A549 (cell line): ENCODE measurements around the gene GATA3. TPM values are rescaled to one million over a fixed set of nuclear protein-coding genes. Genes with fewer than 3 reads are reported as not detected.
A peak's percentile ranks its signal among the peaks of the same experiment; 100 is the strongest.

ENCODE experiments used
- ATAC-seq, 2 experiments: fragments of 200-7000 bp in 1 of 2; fragments of >200 bp in 1 of 2; cut with Nextera tagmentation in 1 of 2; cut with Tn5 transposase in 1 of 2; 3 replicates each; pipeline versions ENCODE4 v1.8.0 to v1.9.1; 2018 to 2020; ENCODE audit warnings: mild to moderate bottlenecking in 1 of 2, moderate library complexity in 1 of 2
- CTCF ChIA-PET: fragments of 300-600 bp; sonication (Branson Sonifier 250); formaldehyde crosslinking; extraction: SDS; loops from one replicate; lab custom pipeline; 2021; ENCODE audit warnings: antibody characterized with exemption, inconsistent platforms; lab: Yijun Ruan, JAX
- POLR2A ChIA-PET: fragments of 350-600 bp; formaldehyde crosslinking; extraction: SDS; loops from one replicate; lab custom pipeline; 2021; ENCODE audit warnings: antibody characterized with exemption, inconsistent platforms; lab: Yijun Ruan, JAX
- DNase-seq, 2 experiments: peaks; one replicate each; pipeline versions ENCODE4 v3.0.0 to v3.0.0-alpha.2; 2011 to 2016; ENCODE audit warnings: low read depth in 1 of 2, low spot score in 1 of 2
- FAIRE-seq: peaks from 2 replicates; lab custom pipeline; 2011; peaks lifted over from hg19 to GRCh38; lab: Jason Lieb, UNC
- H3K27ac ChIP-seq, 2 experiments: fragments of >200 bp; sonication (Bioruptor Twin); formaldehyde crosslinking; 3 replicates each; pipeline ENCODE4 v1.5.1; 2016 to 2017
- H3K4me1 ChIP-seq: fragments of >200 bp; sonication (Bioruptor Twin); formaldehyde crosslinking; 3 replicates; pipeline ENCODE4 v1.6.1; 2016
- H3K4me2 ChIP-seq: fragments of >200 bp; sonication (Bioruptor Twin); formaldehyde crosslinking; 3 replicates; pipeline ENCODE4 v1.6.1; 2016
- H3K4me3 ChIP-seq: fragments of >200 bp; sonication (Bioruptor Twin); formaldehyde crosslinking; 3 replicates; pipeline ENCODE4 v1.5.1; 2016
- H3K9me3 ChIP-seq: fragments of >200 bp; sonication (Bioruptor Twin); formaldehyde crosslinking; 3 replicates; pipeline ENCODE4 v1.6.1; 2016
- BHLHE40 ChIP-seq: IDR thresholded peaks from 2 replicates; pipeline ENCODE4 v1.6.1; 2012; ENCODE audit warnings: low read depth, low read length, inconsistent platforms
- CBX8 ChIP-seq: fragments of 200-600 bp; sonication (generic); IDR thresholded peaks from 2 replicates; pipeline ENCODE4 v1.6.1; 2016
- CEBPB ChIP-seq, 2 experiments: fragments of >200 bp in 1 of 2; sonication (Bioruptor Twin) in 1 of 2; formaldehyde crosslinking in 1 of 2; IDR thresholded peaks; 2 replicates each; pipeline ENCODE4 v1.6.1; 2012 to 2016
- CHD2 ChIP-seq: fragments of 150-350 bp; IDR thresholded peaks from 2 replicates; pipeline ENCODE4 v1.6.1; 2014; ENCODE audit warnings: low read length; ENCODE audit not compliant: partially characterized antibody
- CHD4 ChIP-seq: fragments of 200-600 bp; sonication (generic); IDR thresholded peaks from 2 replicates; pipeline ENCODE4 v1.6.1; 2016; ENCODE audit warnings: antibody characterized with exemption, mild to moderate bottlenecking, borderline replicate concordance
- EP300 ChIP-seq, 2 experiments: fragments of >200 bp; sonication (Bioruptor Twin); formaldehyde crosslinking; IDR thresholded peaks; 2 replicates in 1 of 2; 3 replicates in 1 of 2; pipeline ENCODE4 v1.6.1; 2016 to 2017
- FOSB ChIP-seq: fragments of 250-450 bp; sonication (Bioruptor Pico); IDR thresholded peaks from 2 replicates; pipeline ENCODE4 v1.5.0; 2020; ENCODE audit warnings: mild to moderate bottlenecking, moderate library complexity
- FOXS1 ChIP-seq: fragments of 250-450 bp; sonication (Bioruptor Pico); IDR thresholded peaks from 2 replicates; pipeline ENCODE4 v1.5.0; 2020; ENCODE audit warnings: mild to moderate bottlenecking, moderate library complexity
- GATA3 ChIP-seq: IDR thresholded peaks from 2 replicates; pipeline ENCODE4 v1.6.1; 2012; ENCODE audit warnings: borderline replicate concordance
- HDAC2 ChIP-seq: fragments of 200-600 bp; sonication (generic); IDR thresholded peaks from 2 replicates; pipeline ENCODE4 v1.6.1; 2016
- HEYL ChIP-seq: fragments of 250-450 bp; sonication (Bioruptor Pico); IDR thresholded peaks from 2 replicates; pipeline ENCODE4 v1.8.0; 2021; ENCODE audit warnings: mild to moderate bottlenecking, moderate library complexity
- HOXA7 ChIP-seq: fragments of 250-450 bp; sonication (Bioruptor Pico); IDR thresholded peaks from 2 replicates; pipeline ENCODE4 v1.5.0; 2020; ENCODE audit warnings: mild to moderate bottlenecking, moderate library complexity
- HOXB5 ChIP-seq: fragments of 250-450 bp; sonication (Bioruptor Pico); IDR thresholded peaks from 2 replicates; pipeline ENCODE4 v1.5.0; 2020; ENCODE audit warnings: mild to moderate bottlenecking, moderate library complexity
- JUN ChIP-seq, 2 experiments: fragments of >200 bp; sonication (Bioruptor Twin); formaldehyde crosslinking; IDR thresholded peaks; 2 replicates in 1 of 2; 3 replicates in 1 of 2; pipeline ENCODE4 v1.6.1; 2016 to 2017
- JUNB ChIP-seq: fragments of >200 bp; sonication (Bioruptor Twin); formaldehyde crosslinking; IDR thresholded peaks from 2 replicates; pipeline ENCODE4 v1.6.1; 2016
- KDM1A ChIP-seq: fragments of 200-600 bp; sonication (generic); IDR thresholded peaks from 2 replicates; pipeline ENCODE4 v1.6.1; 2016; ENCODE audit warnings: low read depth, mild to moderate bottlenecking
- MAFK ChIP-seq: fragments of 450-650 bp; IDR thresholded peaks from 2 replicates; pipeline ENCODE4 v1.6.1; 2014; ENCODE audit not compliant: partially characterized antibody
- MYC ChIP-seq: IDR thresholded peaks from 2 replicates; pipeline ENCODE4 v1.6.1; 2012; ENCODE audit warnings: mild to moderate bottlenecking, inconsistent platforms, low read length, improper control_type of control experiment, borderline replicate concordance
- NFE2L2 ChIP-seq: fragments of 150-350 bp; conservative IDR thresholded peaks from 2 replicates; pipeline ENCODE4 v1.6.1; 2014; ENCODE audit warnings: low read length
- NPAS2 ChIP-seq: fragments of 250-450 bp; sonication (Bioruptor Pico); IDR thresholded peaks from 2 replicates; pipeline ENCODE4 v1.8.0; 2022; ENCODE audit warnings: mild to moderate bottlenecking, moderate library complexity, borderline replicate concordance
- NR3C1 ChIP-seq: fragments of >200 bp; sonication (Bioruptor Twin); formaldehyde crosslinking; IDR thresholded peaks from 3 replicates; pipeline ENCODE4 v1.6.1; 2017
- RCOR1 ChIP-seq: fragments of 150-350 bp; IDR thresholded peaks from 2 replicates; pipeline ENCODE4 v1.6.1; 2014; ENCODE audit warnings: antibody characterized with exemption, low read length, low read depth
- REST ChIP-seq: fragments of 200-600 bp; sonication (generic); IDR thresholded peaks from 2 replicates; pipeline ENCODE4 v1.6.1; 2016; ENCODE audit warnings: antibody characterized with exemption, mild to moderate bottlenecking, moderate library complexity
- RNF2 ChIP-seq: fragments of 200-600 bp; sonication (generic); IDR thresholded peaks from 2 replicates; pipeline ENCODE4 v1.6.1; 2016; ENCODE audit warnings: low read depth, mild to moderate bottlenecking, antibody characterized with exemption, moderate library complexity, borderline replicate concordance
- SMC3 ChIP-seq: fragments of >200 bp; sonication (Bioruptor Twin); formaldehyde crosslinking; IDR thresholded peaks from 3 replicates; pipeline ENCODE4 v1.6.1; 2018; ENCODE audit warnings: inconsistent platforms
- TP53 ChIP-seq: fragments of 250-450 bp; sonication (Bioruptor Pico); IDR thresholded peaks from 2 replicates; pipeline ENCODE4 v1.5.0; 2021; ENCODE audit warnings: mild to moderate bottlenecking, moderate library complexity
- ZC3H11A ChIP-seq: fragments of 450-650 bp; IDR thresholded peaks from 2 replicates; pipeline ENCODE4 v1.6.1; 2014; ENCODE audit warnings: antibody characterized with exemption, mild to moderate bottlenecking
- ZNF302 ChIP-seq: fragments of 250-450 bp; sonication (Bioruptor Pico); IDR thresholded peaks from 2 replicates; pipeline ENCODE4 v1.9.0; 2021; ENCODE audit warnings: inconsistent platforms, mild to moderate bottlenecking, moderate library complexity
- WGBS: methylation state at CpG from one replicate; pipeline ENCODE4 v1.1.6; 2017; ENCODE audit errors: missing lambda C conversion rate; 5-methylcytosine and 5-hydroxymethylcytosine counted together
- polyA plus RNA-seq, 4 experiments: library from polyadenylated mRNA; depleted of rRNA in 3 of 4; stranded (reverse); fragments of >200 nt; fragmentation: RNase III in 1 of 4; extraction: RNeasy Plus Mini Kit Qiagen cat#74134 plus additional on column Dnase treatment in 1 of 4; gene quantifications; 2 replicates in 3 of 4; 3 replicates in 1 of 4; pipeline ENCODE4 v1.2.3, GENCODE V29; 2011 to 2017
- TF ChIP-seq, protein P1 (sequence below): fragments of 450-650 bp; IDR thresholded peaks from 2 replicates; pipeline ENCODE4 v1.6.1; 2014; ENCODE audit warnings: antibody characterized with exemption
- TF ChIP-seq, protein P2 (sequence below): fragments of 150-350 bp; IDR thresholded peaks from 2 replicates; pipeline ENCODE4 v1.6.1; 2014; ENCODE audit warnings: low read depth, mild to moderate bottlenecking, low read length

Gene GATA3
- polyA plus RNA-seq, 2 of the 4 experiments (the other 2 are of a cell fraction) = 1.3 to 3.5 TPM

- TF ChIP-seq MYC (no peak), CHD2 (no peak), JUNB (no peak), CHD4 (no peak), BHLHE40 (no peak), HOXA7 (CRISPR knock-in tag) (no peak), SMC3 (no peak), RNF2 (no peak), ZC3H11A (no peak), NFE2L2 (no peak), HEYL (no peak), CBX8 (no peak), ZNF302 (no peak), MAFK (no peak)
- Histone ChIP-seq H3K4me3 (peak overlapping the region; percentile 45), H3K9me3 (no peaks in the 10 kb centered on the region), H3K4me1 (peaks cover 16% of the 10 kb centered on the region; the same call in 1 of the 3 replicates), H3K4me2 (peak overlapping the region; percentile 99), H3K27ac (no peak overlapping the region)
- ATAC-seq = peak; percentile 28 to 63; a peak in 3 of 6 replicates
- no peak for FAIRE-seq
- ChIA-PET POLR2A (no interaction called here), CTCF (no interaction called here)
- DNase-seq = no peak
- WGBS = 35% methylated on average over 22 of the region's 22 CpGs
Measured at GRCh38 chr10:8037941-8038894, 16.3 kb upstream of the GATA3 start.

- ChIA-PET POLR2A (no interaction called here), CTCF (interaction anchor here (1.5 kb wide), 1 partner anchor 1169 kb away, joined by 3 read pairs; no protein-coding TSS in a partner anchor)
- no peak overlapping the region for H3K4me3 ChIP-seq
- H3K4me1 ChIP-seq = peaks cover 16% of the 10 kb centered on the region; the same call in 1 of the 3 replicates
- WGBS = 29% methylated on average over 10 of the region's 10 CpGs
- H3K27ac ChIP-seq = no peak overlapping the region
- TF ChIP-seq FOSB (CRISPR knock-in tag) = no peak
- no peak for TF ChIP-seq TP53 (CRISPR knock-in tag)
- 0 out of 2 replicates have a peak, but pooled peaks have one; percentile 51 for TF ChIP-seq RNF2
- no peak for TF ChIP-seq FOXS1
- no peaks in the 10 kb centered on the region for H3K9me3 ChIP-seq
- FAIRE-seq = no peak
- H3K4me2 ChIP-seq = peak overlapping the region; percentile 21; the same call in 1 of the 3 replicates
- no peak for ATAC-seq
- DNase-seq = no peak
Measured at GRCh38 chr10:8039321-8039881, 15.1 kb upstream of the GATA3 start.

GRCh38 chr10:8040651-8041050 lies 13.8 kb upstream of the GATA3 start:
- 44% methylated on average over 6 of the region's 6 CpGs for WGBS
- FAIRE-seq (no peak), ATAC-seq (no peak), DNase-seq (no peak)
- ChIA-PET CTCF (interaction anchor here (0.7 to 1.5 kb wide), 2 partner anchors 1168 to 1470 kb away, joined by 3 to 4 read pairs; no protein-coding TSS in a partner anchor), POLR2A (no interaction called here)
- Histone ChIP-seq H3K4me1 (peaks cover 16% of the 10 kb centered on the region; the same call in 1 of the 3 replicates), H3K4me2 (no peak overlapping the region), H3K4me3 (no peak overlapping the region), H3K9me3 (no peaks in the 10 kb centered on the region), H3K27ac (no peak overlapping the region)
- TF ChIP-seq CEBPB (IDR thresholded peaks at IDR 0.05) = no peak
- TF ChIP-seq, protein P1, sequence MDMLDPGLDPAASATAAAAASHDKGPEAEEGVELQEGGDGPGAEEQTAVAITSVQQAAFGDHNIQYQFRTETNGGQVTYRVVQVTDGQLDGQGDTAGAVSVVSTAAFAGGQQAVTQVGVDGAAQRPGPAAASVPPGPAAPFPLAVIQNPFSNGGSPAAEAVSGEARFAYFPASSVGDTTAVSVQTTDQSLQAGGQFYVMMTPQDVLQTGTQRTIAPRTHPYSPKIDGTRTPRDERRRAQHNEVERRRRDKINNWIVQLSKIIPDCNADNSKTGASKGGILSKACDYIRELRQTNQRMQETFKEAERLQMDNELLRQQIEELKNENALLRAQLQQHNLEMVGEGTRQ = no peak
- no peak for TF ChIP-seq RCOR1
- TF ChIP-seq, protein P2, sequence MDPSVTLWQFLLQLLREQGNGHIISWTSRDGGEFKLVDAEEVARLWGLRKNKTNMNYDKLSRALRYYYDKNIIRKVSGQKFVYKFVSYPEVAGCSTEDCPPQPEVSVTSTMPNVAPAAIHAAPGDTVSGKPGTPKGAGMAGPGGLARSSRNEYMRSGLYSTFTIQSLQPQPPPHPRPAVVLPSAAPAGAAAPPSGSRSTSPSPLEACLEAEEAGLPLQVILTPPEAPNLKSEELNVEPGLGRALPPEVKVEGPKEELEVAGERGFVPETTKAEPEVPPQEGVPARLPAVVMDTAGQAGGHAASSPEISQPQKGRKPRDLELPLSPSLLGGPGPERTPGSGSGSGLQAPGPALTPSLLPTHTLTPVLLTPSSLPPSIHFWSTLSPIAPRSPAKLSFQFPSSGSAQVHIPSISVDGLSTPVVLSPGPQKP = no peak
- no peak for TF ChIP-seq REST
- TF ChIP-seq HDAC2 = no peak
- no peak for TF ChIP-seq NPAS2 (CRISPR knock-in tag)
- TF ChIP-seq HOXB5 (CRISPR knock-in tag) = no peak
- no peak for TF ChIP-seq NR3C1
- TF ChIP-seq ZC3H11A = no peak
- TF ChIP-seq NFE2L2 = no peak
- no peak for TF ChIP-seq EP300 (IDR thresholded peaks at IDR 0.05)
- TF ChIP-seq MAFK = no peak
- TF ChIP-seq KDM1A = no peak
- TF ChIP-seq GATA3 = no peak
- no peak for TF ChIP-seq JUN (IDR thresholded peaks at IDR 0.05)
- TF ChIP-seq FOSB (CRISPR knock-in tag) = no peak
